HG03460 (cell line): Measurements from ENCODE around the gene WDR47.

ENCODE experiments used
- ATAC-seq: cut with Tn5 transposase; IDR thresholded peaks from one replicate; pipeline ENCODE4 v1.9.1; 2021; ENCODE audit not compliant: unreplicated experiment

The WDR47 gene

DNA sequence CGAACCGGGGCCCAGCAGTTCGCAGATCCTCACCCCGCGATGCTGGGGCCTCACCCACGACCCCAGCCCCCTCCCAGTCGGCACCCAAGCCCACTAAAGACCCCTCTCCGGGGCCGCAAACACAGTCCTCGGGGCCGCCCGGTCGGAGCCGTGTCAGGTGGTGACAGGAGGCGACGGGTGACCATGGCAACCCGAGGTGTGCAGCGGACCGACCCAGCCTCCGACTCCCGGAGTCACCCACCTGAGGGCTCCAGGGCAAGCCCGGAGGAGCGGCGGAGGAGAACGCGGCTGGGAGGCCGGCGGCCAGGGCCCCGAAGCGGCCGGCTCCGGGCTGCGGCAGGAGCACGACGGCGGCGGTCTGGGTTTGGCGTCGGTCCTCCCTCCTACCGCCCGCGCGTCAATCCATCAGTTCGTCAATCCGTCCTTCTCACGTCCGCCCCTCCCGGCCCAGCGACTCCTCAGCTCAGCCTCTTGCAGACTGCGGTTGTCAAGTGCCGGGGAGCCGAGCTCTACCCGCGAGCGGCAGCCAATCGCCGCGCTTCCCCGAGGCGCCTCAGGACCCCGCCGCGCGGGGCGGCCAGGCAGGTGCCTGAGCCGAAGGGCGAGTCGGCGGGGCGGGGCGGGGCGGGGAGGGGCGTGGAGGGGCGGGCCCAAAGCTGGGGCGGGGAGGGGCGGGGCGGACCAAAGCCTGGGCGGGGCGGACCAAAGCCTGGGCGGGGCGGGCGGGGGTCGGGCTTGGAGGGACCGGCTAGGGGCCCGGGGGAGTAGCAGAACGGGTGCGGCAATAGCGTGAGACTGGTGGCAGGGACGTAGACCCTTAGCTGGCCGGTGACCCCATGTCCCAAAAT is at the start of gene WDR47:
WDR47 (minus strand) TSS at position 482 of the 848 bp plus-strand sequence. CDS start 18,590 bp downstream, outside the sequence.
- ATAC-seq: peak; percentile 91

DNA sequence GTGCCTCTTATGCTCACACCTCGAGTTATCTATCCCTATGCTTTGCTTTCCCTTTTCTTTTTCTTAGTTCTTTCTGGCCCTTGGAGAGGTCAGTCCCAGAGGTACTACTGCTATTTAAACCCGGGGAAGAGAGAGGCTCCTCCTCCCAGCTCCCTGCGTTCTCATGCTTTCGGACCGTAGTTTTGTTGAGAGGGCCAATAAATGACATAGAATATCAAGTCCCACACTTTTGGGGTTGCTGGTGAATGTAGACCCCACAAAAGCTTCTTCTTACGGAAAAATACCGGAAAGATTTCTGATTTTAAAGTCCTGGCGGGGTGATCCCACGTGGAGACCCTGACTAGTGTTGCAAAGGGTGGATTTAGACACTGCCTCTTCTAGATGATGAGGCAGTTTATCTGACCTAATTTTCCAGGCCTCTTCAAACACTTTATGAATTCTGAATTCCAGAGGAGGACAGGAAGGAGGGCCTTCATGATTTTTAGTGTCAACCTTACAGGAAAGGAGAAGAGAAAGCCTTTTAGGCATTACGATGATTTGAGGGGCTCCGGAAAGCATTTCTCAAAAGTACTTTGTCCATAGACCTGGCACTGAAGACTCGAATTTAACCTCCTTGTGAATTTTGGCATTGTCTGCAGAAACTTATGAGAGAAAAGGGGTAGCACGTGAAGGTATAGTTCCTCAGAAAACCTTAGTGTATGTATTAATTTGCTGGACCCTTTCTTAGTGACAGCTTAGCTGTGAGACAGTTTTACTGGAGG is 49.4 kb upstream of the WDR47 start:
- ATAC-seq: peak; percentile 50

DNA sequence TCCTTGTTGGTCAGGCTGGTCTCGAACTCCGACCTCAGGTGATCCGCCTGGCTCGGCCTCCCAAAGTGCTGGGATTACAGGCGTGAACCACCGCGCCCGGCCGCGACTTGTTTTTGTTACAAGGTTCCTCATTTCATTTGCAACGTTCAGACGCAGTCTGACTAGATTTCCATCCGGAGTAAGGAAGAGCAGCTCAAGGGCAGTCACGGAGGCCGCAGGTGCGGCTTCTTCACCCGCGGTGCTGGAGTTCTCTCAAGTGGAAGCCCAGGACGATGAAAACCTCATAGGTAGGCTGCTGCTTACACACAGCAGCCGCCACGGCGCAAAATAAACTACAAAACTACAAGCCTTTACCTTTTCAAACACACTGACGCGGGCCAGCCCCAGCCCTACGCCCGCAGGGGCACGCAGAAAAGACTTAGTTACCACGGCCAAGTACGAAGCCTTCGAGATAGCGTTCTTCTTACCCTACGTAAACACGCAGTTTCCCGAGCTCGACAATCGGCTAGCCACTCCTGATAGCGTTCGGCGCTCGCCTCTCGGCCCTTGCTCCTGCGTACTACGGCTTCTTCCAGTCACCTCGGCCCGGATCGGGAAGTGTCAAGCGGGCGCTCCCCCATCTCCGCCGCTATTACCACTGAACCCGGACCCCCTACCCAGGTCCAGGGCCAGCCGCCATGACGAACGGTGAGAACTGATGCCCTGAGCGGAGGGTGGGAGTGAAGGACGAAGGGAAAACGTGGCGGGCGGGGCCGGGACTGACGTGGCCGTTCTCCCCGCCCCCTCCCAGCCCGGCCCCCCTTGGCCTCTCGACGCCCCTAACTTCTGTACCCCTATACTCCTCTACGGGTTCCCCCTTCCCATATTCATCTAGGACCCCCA is 48.5 kb upstream of the WDR47 start, which contains the start of gene TMEM167B:
TMEM167B (plus strand) TSS at position 569 of the 882 bp plus-strand sequence; CDS start at position 678, 109 bp downstream.
- ATAC-seq: peak; percentile 91

DNA sequence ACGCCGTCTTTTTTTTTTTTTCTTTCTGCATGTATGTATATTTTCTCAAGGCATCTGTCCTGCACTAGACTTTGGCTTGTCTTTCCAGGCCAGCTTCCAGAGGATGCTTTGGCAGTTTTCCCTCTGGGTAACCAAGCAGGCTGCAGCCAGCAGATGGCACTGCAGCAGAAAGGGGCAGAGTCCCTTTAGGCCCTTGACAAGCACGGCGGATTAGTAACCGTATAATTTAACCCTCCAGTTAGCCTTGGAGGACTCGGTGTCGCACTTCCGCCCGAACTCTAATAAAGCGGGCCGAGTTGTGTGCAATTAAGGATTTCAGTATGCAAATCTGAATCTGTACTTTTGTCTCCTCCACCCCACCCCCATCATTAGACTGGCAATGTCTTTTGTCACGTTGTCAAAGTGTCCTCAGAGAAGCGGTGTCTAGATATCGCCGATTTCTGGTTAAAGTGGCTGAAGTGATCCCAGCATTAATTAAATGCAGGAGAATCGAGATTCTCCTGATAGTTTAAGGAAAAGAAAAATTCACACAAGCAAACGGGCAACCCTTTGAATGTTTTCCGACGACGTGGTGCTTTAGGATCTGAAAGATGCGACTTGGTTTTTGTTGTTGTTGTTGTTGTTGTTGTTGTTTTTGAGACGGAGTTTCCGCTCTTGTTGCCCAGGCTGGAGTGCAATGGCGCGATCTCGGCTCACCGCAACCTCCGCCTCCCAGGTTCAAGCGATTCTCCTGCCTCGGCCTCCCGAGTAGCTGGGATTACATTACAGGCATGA is 47.5 kb upstream of the WDR47 start:
- ATAC-seq: no peak

DNA sequence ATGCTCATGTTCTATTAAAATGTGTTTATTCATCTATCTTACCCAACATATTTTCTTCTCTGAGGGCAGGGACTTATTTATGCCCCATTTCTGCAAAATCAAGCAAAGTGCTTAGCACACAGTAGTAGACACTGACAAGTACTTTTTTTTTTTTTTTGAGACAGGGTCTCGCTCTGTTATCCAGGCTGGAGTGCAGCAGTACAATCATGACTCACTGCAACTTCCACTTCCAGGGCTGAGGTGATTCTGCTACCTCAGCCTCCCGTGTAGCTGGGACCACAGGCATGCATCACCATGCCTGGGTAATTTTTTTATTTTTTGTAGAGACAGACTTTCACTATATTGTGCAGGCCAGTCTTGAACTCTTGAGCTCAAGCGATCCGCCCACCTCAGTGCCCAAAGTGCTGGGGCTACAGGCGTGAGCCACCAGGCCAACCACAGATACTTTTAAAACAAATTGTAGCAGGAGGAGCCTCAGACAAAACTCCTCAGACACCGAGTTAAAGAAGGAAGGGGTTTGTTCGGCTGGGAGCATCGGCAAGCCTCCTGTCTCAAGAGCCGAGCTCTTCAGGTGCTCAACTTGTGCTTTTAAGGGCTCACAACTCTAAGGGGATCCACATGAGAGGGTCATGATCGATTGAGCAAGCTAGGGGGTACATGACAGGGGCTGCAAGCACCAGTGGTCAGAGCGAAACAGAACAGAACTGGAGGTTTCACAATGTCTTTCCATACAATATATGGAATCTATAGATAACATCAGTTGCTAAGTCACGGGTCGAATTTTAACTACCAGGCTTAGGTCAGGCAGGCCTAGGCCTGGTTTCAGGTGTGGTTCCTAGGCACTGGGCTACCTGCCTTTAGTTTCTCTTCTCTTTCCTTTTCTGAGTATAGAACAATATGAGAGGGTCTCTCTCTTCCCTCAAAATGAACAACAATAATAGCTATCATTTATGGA is 42.9 kb upstream of the WDR47 start:
- ATAC-seq: no peak

DNA sequence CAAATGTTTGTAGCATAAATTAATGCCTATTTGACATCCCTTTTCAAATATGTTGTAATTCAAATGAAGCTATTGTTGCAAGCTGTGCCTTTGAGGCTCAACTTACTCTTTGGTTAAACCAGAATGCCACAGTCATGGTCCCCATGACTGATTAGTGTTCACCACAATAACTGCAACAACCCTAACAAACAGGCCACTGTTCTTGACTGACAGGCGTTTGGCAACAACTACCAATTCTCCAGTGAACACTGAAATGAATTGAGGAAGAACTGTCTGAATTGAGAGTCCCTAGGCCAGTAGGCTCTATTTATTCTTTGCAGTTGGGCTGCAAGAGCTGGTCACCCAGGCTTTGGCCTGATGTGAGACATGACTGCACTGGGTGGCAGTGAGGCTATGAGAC is 42.0 kb upstream of the WDR47 start:
- no peak for ATAC-seq

DNA sequence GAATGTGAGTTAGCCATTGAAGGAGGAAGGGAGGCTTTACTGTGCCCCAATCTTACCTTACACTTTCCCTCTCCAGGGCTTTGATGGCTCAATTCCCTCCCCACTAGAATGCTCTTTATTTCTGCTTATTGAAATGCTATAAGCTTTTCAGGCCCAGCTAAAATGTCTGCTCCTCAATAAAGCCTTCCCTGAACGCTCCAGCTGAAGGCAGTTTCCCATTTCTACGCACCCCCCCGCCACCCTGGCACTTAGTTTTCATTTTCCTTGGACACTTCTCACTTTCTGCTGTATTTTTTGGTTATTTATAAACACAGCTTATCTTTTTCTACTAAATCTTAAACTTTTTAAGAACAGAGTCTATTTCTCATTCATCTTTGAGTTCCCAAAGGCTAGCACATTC is 41.6 kb upstream of the WDR47 start:
- ATAC-seq: no peak

DNA sequence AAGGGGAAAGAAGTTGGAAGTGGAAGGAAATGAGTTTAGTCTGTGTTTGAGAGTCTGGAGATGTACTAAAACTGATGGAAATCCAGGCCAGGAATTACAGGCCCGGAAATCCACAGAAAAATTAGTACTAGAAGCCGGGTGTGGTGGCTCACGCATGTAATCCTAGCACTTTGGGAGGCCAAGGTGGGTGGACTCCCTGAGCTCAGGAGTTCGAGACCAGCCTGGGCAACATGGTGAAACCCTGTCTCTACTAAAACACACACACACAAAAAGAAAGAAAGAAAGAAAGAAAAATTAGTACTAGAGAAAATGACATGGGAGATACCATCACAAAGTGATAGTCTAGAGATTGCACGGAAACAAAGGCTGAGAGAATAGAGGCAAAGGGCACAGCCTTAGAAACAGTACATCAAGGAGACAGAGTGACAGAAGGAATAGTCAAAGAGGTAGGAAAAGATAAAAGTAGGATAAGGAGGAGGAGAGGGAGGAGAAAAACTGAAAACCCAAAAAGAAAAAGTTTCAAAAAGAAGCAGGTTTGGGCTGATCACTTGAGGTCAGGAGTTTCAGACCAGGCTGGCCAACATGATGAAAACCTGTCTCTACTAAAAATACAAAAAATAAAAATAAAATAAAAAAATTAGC is 38.7 kb upstream of the WDR47 start:
- ATAC-seq: no peak

DNA sequence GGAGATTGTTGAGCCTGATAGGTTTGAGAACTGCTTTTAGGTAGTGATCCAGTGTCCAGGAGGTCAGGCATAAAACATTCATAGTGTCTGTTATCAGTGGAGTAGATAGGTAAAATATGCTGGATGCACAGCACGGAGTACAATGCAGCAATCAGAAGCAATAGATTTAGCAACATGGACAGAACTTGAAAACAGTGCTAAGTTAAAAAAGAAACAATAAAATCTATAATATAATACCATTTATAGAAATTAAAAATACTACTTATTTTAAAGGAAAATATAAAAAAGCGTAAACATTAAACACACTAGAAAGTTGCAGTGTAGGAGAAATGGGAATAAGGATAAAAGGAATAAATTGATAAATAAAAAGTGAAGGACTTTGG is 37.3 kb upstream of the WDR47 start:
- no peak for ATAC-seq

DNA sequence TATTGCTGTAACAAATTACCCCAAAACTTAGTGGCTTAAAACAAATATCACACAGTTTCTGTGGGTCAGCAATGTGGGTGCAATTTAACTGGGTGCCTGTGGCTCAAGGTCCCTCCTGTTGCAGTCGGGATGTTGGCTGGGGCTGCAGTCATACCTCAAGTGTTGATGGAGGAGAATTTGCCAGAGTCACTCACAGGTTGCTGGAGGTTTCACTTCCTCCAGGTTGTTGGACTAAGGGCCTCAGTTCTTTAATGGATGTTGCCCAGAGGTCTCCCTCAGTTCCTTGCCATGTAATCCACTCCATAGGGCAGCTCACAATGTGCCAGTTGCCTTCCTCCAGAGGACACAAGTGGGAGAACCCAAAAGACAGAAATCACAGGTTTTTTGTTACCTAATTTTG is 36.4 kb upstream of the WDR47 start:
- no peak for ATAC-seq

DNA sequence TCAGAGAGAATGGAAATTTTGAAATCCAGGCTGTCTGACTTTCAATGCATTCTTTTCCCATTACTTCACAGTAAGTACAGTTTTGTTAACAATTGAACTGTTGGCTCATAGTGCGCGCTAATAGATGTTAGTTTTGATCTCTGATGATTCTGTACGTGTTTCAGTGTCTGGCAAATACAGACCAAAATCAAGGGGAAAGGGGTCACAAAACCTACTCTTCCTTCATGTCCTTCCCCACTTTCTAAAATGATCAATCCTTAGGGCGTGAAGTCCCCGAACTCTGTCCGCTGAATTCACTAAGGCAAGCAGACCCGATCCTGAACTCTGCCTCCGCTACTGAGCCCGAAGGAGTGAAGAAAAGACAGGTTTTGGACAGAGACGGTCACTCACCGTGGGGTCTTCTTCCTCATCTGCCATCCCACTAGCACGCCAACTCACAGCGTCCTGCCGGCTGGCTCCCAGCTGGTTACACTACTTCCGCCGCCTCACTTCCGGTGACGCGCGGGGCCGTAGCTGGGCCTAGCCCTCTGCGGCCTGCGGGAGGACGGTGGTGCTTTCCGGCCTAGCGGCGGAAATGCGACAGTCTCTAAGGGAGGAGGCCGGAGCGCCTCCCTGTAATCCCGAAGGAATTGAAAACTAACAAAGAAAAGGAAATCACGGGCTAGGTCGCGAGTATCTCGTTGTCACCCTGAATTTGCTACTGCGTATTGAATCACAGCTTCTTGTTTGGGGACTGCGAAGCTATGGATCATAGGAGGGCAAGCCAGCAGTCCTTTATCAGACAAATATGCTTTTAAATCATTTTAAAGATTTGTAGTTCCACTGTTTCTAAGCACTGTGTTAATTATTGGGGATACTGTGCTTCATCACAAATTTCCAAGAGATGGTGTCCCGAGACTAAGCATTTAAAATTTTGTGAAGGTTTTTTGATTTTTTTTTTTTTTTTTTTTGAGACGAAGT is 33.9 kb upstream of the WDR47 start, which contains the start of gene TAF13:
TAF13 (minus strand) TSS at position 473 of the 960 bp plus-strand sequence; CDS start at position 417, 56 bp downstream.
- ATAC-seq: peak; percentile 100

DNA sequence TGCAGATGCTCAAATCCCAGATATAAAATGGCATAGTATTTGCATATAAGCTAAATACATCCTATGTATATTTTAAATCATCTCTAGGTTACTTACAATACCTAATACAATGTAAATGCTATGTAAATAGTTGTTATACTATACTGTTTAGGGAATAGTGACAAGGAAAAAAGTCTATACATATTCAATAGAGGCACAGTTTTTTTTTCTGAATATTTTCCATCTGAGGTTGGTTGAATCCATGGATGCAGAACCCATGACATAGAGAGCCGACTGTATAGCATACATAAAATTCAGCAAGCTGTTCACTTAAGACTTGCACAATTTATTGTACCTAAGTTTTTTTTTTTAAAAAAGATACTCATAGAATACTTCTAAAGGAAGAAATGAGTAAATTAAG is 27.4 kb upstream of the WDR47 start:
- ATAC-seq: no peak

DNA sequence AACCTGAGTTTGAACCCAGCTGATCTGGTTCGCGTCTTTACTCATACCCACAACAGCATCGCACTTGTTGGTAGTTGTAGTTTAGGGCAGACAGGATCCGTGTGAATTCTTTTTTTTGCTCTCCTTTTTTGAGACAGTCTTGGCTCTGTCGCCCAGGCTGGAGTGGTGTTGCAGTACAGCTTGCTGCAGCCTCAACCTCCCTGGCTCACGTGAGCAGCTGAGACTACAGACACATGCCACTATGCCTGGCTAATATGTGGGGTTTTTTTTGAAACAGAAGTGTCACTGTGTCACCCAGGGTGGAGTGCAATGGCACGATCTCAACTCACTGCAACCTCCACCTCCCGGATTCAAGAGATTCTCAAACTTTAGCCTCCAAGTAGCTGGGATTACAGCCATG is 26.0 kb upstream of the WDR47 start:
- ATAC-seq: no peak

DNA sequence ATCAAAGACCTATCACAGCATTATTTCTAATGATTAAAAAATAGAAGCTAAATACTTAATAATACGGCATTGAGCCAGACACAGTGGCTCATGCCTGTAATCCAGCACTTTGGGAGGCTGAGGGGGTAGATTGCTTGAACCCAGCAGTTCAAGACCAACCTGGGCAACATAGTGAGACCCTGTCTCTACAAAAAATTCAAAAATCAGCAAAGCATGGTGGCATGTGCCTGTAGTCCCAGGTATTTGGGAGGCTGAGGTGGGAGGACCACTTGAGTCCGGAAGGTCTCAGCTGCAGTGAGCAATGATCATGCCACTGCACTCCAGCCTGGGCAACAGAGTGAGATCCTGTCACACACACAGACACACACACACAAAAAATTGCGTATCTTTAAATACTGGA is 23.2 kb upstream of the WDR47 start:
- ATAC-seq: no peak

DNA sequence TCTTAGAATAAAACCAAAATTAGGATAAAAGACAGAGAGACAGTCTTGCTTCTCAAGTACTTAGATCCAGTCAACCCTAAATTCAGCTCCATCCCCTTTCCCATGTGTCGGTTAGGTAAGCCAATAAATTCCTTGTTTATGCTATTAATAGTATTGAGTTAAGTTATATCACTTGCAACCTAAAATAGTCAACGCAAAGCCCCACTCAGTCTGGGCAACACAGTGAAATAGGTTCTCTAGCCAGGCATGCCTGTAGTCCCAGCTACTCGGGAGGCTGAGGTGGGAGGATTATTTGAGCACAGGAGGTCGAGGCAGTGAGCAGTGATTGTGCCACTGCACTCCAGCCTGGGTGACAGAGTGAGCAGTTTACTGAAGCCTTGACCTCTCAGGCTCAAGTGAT is 19.3 kb upstream of the WDR47 start:
- ATAC-seq: no peak

DNA sequence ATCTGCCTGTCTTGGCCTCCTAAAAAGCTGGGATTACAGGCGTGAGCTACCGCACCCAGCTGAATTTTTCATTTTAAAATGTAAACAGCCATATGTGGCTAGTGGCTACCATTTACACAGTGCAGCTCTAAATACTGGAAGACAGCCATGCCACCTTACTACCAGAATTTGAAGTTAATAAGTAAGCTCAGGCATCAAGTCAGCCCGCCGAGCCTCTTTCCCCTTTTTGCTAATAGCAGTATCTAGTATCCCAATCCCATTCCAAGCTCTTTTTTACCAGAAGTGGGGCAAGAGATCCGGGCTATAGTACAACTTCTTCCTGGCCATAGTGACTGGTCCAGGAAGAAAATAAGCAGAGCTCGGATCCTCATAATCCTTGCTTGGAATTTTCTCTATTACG is 18.8 kb upstream of the WDR47 start:
- ATAC-seq: no peak

DNA sequence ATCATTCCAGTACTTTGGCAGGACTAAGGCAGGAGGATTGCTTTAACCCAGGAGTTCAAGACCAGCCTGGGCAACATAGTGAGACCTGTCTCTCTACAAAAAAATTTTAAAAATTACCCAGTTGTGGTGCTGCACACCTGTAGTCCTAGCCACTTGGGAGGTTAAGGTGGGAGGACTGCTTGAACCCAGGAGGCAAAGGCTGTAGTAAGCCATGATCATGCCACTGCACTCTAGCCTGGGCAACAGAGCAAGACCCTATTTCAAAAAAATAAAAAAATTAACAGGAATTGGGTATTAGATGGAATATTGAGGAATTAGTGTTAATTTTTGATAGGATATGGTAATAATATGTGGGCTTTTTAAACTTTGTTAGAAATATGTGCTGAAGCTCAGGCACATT is 17.1 kb upstream of the WDR47 start:
- ATAC-seq: no peak

DNA sequence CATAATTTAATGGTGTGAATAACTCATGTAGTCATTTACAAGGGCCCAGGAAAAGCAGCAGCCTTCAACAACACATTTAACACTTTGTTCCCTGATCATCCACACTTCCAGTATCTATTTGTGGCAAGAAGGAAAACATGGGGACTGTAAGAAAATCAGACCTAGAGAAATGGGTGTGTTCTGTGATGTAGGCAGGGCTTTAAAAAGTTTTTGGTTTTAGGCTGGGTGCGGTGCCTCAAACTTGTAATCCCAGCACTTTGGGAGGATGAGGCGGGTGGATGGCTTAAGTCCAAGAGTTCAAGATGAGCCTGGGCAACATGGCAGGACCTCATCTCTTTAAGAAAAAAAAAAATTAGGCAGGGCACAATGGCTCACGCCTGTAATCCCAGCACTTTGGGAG is 14.2 kb upstream of the WDR47 start:
- no peak for ATAC-seq
